Kidney (tissue), 14 donors: ENCODE measurements around the gene AGPS. TPM values are rescaled to one million over a fixed set of nuclear protein-coding genes. Genes with fewer than 3 reads are reported as not detected.

ENCODE experiments used
- DNase-seq, 5 donors: peaks; one replicate each; pipeline ENCODE4 v3.0.0-alpha.2; 2013 to 2020
- FAIRE-seq: peaks from 2 replicates; lab custom pipeline; 2012; peaks lifted over from hg19 to GRCh38; lab: Jason Lieb, UNC
- H3K27ac ChIP-seq, 2 donors: one replicate each; pipeline ENCODE4 v1.7.0; 2013; ENCODE audit warnings: low read depth in 2 of 2, low read length in 2 of 2, inconsistent platforms in 1 of 2
- H3K27me3 ChIP-seq: one replicate; pipeline ENCODE4 v1.7.1; 2013; ENCODE audit warnings: low read length, inconsistent platforms; ENCODE audit not compliant: control insufficient read depth, insufficient read depth
- H3K36me3 ChIP-seq, 3 donors: one replicate each; pipeline versions ENCODE4 v1.7.0 to v1.7.1; 2013; ENCODE audit warnings: low read length in 3 of 3, control low read depth in 1 of 3, inconsistent platforms in 1 of 3; ENCODE audit not compliant: insufficient read depth in 3 of 3, control insufficient read depth in 2 of 3
- H3K4me1 ChIP-seq, 3 donors: one replicate each; pipeline versions ENCODE4 v1.7.0 to v1.7.1; 2013; ENCODE audit warnings: low read length in 3 of 3, inconsistent platforms in 1 of 3, low read depth in 1 of 3; ENCODE audit not compliant: control insufficient read depth in 2 of 3, insufficient read depth in 2 of 3
- H3K4me3 ChIP-seq, 3 donors: one replicate each; pipeline versions ENCODE4 v1.7.0 to v1.8.1; 2013; ENCODE audit warnings: low read length in 3 of 3, control low read depth in 1 of 3, inconsistent platforms in 1 of 3
- H3K9ac ChIP-seq, 3 donors: one replicate each; pipeline versions ENCODE4 v1.7.0 to v1.7.1; 2013; ENCODE audit warnings: low read length in 3 of 3, control low read depth in 1 of 3, inconsistent platforms in 1 of 3
- H3K9me3 ChIP-seq, 3 donors: one replicate each; pipeline versions ENCODE4 v1.7.0 to v1.7.1; 2013; ENCODE audit warnings: low read length in 3 of 3, control low read depth in 1 of 3, inconsistent platforms in 1 of 3; ENCODE audit not compliant: control insufficient read depth in 2 of 3, insufficient read depth in 1 of 3
- intact Hi-C: fragments of 100-400 bp; cut with DNase I; formaldehyde crosslinking; loops from one replicate; pipeline ENCODE4 v1.11.1; 2022
- polyA plus RNA-seq: library from polyadenylated mRNA; stranded (reverse); fragments of 350-450 nt; fragmentation: Illumina TruSeq; extraction: RNeasy Lipid Tissue Mini Kit (QIAGEN cat#74804); gene quantifications from one replicate; pipeline ENCODE4 v1.2.3, GENCODE V29; 2014; ENCODE audit warnings: low read depth, low replicate concordance; ENCODE audit not compliant: insufficient read depth
- total RNA-seq: library from RNA; stranded (reverse); fragmentation: NEBNext Ultra II Directional; extraction: Animal tissue kit (Norgen Biotek cat#: 25700); gene quantifications from one replicate; pipeline ENCODE4 v1.2.1, GENCODE V29; 2021
- TF ChIP-seq, protein P1 (sequence below): IDR thresholded peaks from 3 replicates; pipeline ENCODE4 v1.5.1; 2012; ENCODE audit warnings: mild to moderate bottlenecking, moderate library complexity, borderline replicate concordance; ENCODE audit not compliant: insufficient read depth; ENCODE audit errors: extremely low read depth
- donor health status: control.
- donor health status: control.
- donor health status: control.
- donor health status: control.
- donor health status: control.
- donor health status: DM: yes; HTN: yes; CAD: no.
- donor health status: Normal renal cell carcinoma (clear cell type).

AGPS gene
- total and polyA plus RNA-seq, 2 donors from 2014 or later, result 7.9 to 45.7 TPM

DNA sequence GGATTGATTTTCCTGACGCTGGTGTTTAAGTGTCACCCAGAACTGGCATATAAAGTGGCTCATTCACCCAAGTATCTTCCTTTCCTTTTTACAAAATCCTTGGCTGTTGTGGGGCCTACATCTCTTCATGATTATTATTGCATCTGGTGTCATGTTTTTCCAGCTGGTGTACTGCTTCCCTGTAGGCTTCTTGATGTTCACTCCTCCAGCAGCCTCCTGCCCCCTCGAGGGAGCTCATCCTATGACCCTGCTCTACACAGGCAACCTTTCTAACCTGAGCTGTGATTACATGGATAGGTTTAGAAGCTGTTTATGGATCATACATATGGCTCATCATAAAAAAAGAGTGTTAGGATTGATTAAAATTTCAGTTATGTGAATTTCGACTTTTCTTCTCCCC lies 12.4 kb upstream of the AGPS start:
- no peak overlapping the region for H3K27ac ChIP-seq
- H3K27me3 ChIP-seq, result no peaks in the 10 kb centered on the region
- H3K4me3 ChIP-seq, result no peak overlapping the region
- FAIRE-seq (no peak), DNase-seq (peak in 1 of 5 donors; percentile 25)
- H3K4me1 ChIP-seq, result no peaks in the 10 kb centered on the region
- no peak overlapping the region for H3K9ac ChIP-seq
- intact Hi-C loops, result no loop called here
- H3K36me3 ChIP-seq, result no peaks in the 10 kb centered on the region
- H3K9me3 ChIP-seq, result no peaks in the 10 kb centered on the region
- TF ChIP-seq, protein P1, sequence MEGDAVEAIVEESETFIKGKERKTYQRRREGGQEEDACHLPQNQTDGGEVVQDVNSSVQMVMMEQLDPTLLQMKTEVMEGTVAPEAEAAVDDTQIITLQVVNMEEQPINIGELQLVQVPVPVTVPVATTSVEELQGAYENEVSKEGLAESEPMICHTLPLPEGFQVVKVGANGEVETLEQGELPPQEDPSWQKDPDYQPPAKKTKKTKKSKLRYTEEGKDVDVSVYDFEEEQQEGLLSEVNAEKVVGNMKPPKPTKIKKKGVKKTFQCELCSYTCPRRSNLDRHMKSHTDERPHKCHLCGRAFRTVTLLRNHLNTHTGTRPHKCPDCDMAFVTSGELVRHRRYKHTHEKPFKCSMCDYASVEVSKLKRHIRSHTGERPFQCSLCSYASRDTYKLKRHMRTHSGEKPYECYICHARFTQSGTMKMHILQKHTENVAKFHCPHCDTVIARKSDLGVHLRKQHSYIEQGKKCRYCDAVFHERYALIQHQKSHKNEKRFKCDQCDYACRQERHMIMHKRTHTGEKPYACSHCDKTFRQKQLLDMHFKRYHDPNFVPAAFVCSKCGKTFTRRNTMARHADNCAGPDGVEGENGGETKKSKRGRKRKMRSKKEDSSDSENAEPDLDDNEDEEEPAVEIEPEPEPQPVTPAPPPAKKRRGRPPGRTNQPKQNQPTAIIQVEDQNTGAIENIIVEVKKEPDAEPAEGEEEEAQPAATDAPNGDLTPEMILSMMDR, result no peak

DNA sequence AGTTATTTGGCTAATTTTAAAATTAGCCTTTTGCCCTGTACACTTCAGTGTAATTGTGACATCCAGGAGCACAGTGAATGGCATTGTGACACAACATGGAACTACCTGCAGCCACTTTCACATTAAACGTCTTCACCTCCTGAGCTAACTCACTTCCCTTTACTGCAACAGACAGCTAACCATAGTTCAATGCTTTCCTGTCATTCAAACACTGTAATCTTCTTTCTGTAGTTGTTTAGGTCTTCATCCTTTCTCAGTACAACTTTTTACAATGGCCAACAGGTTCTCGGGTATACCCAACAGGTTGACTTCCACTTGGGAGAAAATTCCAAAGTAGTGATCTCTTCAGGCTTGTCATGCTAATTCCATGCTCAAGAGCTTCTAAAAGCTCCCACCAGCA lies 8.6 kb upstream of the AGPS start:
- Histone ChIP-seq H3K9me3 (no peaks in the 10 kb centered on the region), H3K36me3 (no peaks in the 10 kb centered on the region), H3K27ac (no peak overlapping the region), H3K4me3 (no peak overlapping the region), H3K9ac (no peak overlapping the region), H3K27me3 (no peaks in the 10 kb centered on the region), H3K4me1 (peaks cover 0 to 4% (median 0%) of the 10 kb centered on the region in 3 donors)
- DNase-seq (no peak), FAIRE-seq (no peak)
- TF ChIP-seq, protein P1, result no peak
- intact Hi-C loops, result no loop called here

DNA sequence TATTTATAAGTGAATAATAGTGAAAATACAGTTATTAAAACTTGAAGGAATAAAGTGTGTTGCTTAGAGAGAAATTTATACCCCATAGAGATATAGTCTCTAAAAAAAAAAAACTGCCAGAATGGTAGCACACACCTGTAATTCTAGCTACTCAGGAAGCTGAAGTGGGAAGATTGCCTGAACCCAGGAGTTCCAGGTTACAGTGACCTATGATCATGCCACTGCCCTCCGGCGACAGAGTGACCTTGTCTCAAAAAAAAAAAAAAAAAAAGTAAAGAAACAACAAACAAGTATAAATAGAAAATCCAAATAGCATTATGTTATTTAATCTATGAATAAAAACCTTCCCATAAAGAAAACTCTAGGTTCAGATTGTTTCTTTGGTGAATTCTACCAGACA lies 7.4 kb upstream of the AGPS start:
- H3K4me1 ChIP-seq, result peaks cover 0 to 8% (median 0%) of the 10 kb centered on the region in 3 donors
- H3K4me3 ChIP-seq, result no peak overlapping the region
- H3K36me3 ChIP-seq, result no peaks in the 10 kb centered on the region
- no peaks in the 10 kb centered on the region for H3K9me3 ChIP-seq
- DNase-seq (no peak), FAIRE-seq (no peak)
- intact Hi-C loops, result no loop called here
- H3K27me3 ChIP-seq, result no peaks in the 10 kb centered on the region
- H3K9ac ChIP-seq, result no peak overlapping the region
- TF ChIP-seq, protein P1, result no peak
- no peak overlapping the region for H3K27ac ChIP-seq

GRCh38 chr2:177391822-177392372 lies 676 bp upstream of the AGPS start:
- H3K9ac ChIP-seq, result peak overlapping the region in 2 of 3 donors; percentile 51 to 52
- peak overlapping the region; percentile 55 to 87 (median 78) for H3K4me3 ChIP-seq
- FAIRE-seq (no peak), DNase-seq (peak in 1 of 5 donors; percentile 12)
- no peaks in the 10 kb centered on the region for H3K9me3 ChIP-seq
- peaks cover 3 to 16% (median 6%) of the 10 kb centered on the region in 3 donors for H3K4me1 ChIP-seq
- no peaks in the 10 kb centered on the region for H3K27me3 ChIP-seq
- TF ChIP-seq, protein P1, result no peak
- H3K36me3 ChIP-seq, result no peaks in the 10 kb centered on the region
- H3K27ac ChIP-seq, result no peak overlapping the region
- intact Hi-C loops, result no loop called here
